ENCODE results near the gene NFAM1. TPM values are rescaled to one million over a fixed set of nuclear protein-coding genes. Genes with fewer than 3 reads are reported as not detected.
A peak's percentile ranks its signal among the peaks of the same experiment; 100 is the strongest.

Gene NFAM1
- total and polyA plus RNA-seq, 2 of the 13 experiments (the other 11 are each of a cell fraction or from before 2014, with no cell fraction given), result 0.03 TPM; not detected in 1

- TF ChIP-seq AKNA (CRISPR knock-in tag; IDR thresholded peaks at IDR 0.05; ENCODE audit: borderline replicate concordance) (no peak), TBX2 (CRISPR knock-in tag; IDR thresholded peaks at IDR 0.05; ENCODE audit: borderline replicate concordance) (no peak), IKZF1 (IDR thresholded peaks at IDR 0.05) (no peak), HMGXB4 (CRISPR knock-in tag; IDR thresholded peaks at IDR 0.05; ENCODE audit: borderline replicate concordance in 1 of 2, low read depth in 1 of 2) (0 out of 4 replicates have a peak, but pooled peaks of 1 of the 2 experiments have one; percentile 29), SMAD9 (CRISPR knock-in tag; IDR thresholded peaks at IDR 0.05) (no peak), EHMT2 (IDR thresholded peaks at IDR 0.05; ENCODE audit: borderline replicate concordance, low read depth, low read length) (no peak), ZNF382 (CRISPR knock-in tag; IDR thresholded peaks at IDR 0.05; ENCODE audit: borderline replicate concordance) (no peak), NPAS2 (CRISPR knock-in tag; IDR thresholded peaks at IDR 0.05; ENCODE audit: borderline replicate concordance) (no peak), PLSCR1 (CRISPR knock-in tag; IDR thresholded peaks at IDR 0.05; ENCODE audit: borderline replicate concordance) (no peak), ZNF124 (CRISPR knock-in tag; IDR thresholded peaks at IDR 0.05) (no peak), NCOA1 (CRISPR knock-in tag; IDR thresholded peaks at IDR 0.05) (no peak), ZMYM3 (CRISPR knock-in tag; IDR thresholded peaks at IDR 0.05) (0 out of 2 replicates have a peak, but pooled peaks have one; percentile 21), ZSCAN29 (CRISPR knock-in tag; conservative IDR thresholded peaks at IDR 0.05) (no peak), EED (CRISPR knock-in tag; IDR thresholded peaks at IDR 0.05) (no peak), SRSF1 (optimal IDR thresholded peaks at IDR 0.05; ENCODE audit: low read depth, low read length) (no peak), MTF1 (CRISPR knock-in tag; IDR thresholded peaks at IDR 0.05) (no peak), ZNF800 (CRISPR knock-in tag; IDR thresholded peaks at IDR 0.05) (no peak), ZNF317 (CRISPR knock-in tag; IDR thresholded peaks at IDR 0.05) (no peak), CEBPB (IDR thresholded peaks at IDR 0.05; ENCODE audit: borderline replicate concordance, low read depth, low read length) (peak; percentile 56), MEF2D (CRISPR knock-in tag; IDR thresholded peaks at IDR 0.05) (0 out of 2 replicates have a peak, but pooled peaks have one; percentile 22)
Observed at GRCh38 chr22:42444077-42444904, 12.1 kb upstream of the NFAM1 start (continued).
